ENCODE data around the gene BAIAP2.

BAIAP2 gene

DNA sequence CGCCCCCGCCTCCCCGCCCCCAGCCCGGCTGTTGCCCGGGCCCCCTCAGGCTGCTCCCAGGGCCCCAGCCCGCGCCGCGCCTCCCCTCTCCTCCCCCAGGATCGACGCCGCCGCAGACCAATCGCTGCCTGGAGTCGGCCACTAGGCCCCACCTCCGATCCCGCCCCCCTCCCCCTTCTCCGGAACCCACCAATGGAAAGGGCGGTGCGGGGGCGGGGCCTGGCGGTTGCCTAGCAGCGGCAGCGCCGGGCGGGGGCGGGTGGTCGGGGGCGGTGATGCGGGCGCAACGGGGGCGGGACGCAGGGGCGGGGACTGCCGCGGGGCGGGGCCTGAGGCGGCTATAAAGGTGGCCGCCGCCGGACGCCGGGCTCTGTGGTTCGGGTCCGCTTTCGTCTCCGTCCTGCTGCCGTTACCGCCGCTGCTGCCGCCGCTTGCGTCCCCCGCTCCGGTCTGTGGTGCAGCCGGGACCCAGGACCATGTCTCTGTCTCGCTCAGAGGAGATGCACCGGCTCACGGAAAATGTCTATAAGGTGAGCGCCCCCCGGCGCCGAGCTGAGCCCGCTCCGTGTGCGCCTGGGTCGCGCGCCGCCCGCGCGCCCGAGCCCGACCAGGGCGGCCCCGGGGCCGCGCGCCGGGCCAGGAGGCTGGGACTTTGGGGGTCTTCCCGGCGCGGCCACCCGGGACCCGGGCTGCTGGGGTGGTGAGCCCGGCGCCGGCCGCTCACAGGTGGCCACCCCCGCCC lies at the start of gene BAIAP2:
Gene BAIAP2, plus strand, starts transcription at position 373 of the 742 bp plus-strand sequence. Its CDS starts 104 bp downstream, at position 477.
- peak; percentile 98 to 99 for DNase-seq (ENCODE audit: low read depth in 2 of 2)

GRCh38 chr17:80986046-80986445 lies 48.9 kb upstream of the BAIAP2 start:
- DNase-seq (ENCODE audit: low read depth in 2 of 2): no peak

DNA sequence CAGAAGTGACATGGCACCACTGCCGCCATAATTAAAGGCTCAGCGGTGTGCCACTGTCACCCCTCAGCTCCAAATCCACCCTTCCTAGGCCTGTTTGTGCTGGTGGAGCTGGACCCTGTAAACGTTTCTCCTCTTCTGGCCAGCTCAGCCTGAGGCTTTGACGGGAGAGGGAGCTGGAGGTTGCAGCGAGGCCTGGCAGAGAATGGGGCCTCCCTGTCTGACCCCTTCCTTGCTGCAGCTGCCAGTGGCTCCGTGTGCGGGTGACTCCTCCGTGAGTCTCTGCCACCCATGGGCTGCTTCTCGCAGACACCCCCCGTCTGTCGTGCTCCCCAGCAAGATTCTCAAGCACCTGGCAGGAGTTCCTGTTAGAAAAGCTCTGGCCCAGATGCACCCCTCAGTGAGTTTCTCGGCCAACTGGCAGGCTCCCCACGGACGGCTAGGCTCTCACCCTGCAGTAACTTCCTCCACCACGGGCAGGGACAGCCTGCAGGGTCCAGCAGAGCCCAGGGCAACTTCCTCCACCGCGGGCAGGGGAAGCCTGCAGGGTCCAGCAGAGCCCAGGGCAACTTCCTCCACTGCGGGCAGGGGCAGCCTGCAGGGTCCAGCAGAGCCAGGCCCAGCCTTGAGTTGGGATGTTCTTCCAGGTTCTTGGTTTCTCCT lies 48.0 kb upstream of the BAIAP2 start:
- no peak for DNase-seq (ENCODE audit: low read depth in 2 of 2)

DNA sequence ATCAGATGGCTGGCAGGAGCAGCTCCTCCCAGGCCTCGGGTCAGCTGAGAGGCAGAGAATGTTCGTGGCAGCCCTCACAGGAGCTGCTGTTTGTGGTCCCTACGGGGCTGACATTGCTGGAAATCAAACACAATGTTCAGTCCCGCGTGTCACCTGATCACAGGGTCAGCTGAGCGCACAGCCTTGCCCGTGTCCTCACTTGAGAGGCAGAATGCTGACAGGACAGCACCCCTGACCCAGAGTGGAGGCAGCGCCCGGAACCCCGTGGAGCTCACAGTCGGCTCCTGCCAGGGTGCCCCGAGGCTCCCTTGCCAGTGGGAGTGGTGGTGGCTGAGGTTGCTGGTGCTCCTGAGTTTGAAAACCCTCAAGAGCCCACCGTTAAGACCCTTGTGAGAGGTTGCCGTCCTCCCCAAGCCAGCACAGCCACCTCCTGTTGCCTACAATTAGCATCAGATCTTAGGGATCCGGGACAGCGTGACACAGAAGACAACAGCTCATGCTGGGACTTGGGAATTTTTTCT lies 47.0 kb upstream of the BAIAP2 start:
- no peak for DNase-seq (ENCODE audit: low read depth in 2 of 2)

DNA sequence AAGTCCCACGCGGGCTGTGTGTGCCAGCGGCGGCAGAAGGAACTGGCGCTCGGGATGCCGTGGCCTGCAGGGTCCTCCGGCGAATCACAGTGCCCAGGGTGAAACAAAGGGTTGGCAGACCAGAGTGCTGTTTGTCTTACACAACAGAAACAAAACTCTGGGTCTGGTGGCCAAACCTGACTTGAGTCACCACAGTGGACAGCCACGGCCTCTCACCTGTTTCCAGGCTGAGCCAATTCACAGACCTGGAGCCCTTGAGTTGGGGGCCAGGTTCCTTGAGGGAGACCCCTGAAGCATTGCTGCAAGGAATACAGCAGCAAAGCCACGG lies 45.4 kb upstream of the BAIAP2 start:
- no peak for DNase-seq (ENCODE audit: low read depth in 2 of 2)

DNA sequence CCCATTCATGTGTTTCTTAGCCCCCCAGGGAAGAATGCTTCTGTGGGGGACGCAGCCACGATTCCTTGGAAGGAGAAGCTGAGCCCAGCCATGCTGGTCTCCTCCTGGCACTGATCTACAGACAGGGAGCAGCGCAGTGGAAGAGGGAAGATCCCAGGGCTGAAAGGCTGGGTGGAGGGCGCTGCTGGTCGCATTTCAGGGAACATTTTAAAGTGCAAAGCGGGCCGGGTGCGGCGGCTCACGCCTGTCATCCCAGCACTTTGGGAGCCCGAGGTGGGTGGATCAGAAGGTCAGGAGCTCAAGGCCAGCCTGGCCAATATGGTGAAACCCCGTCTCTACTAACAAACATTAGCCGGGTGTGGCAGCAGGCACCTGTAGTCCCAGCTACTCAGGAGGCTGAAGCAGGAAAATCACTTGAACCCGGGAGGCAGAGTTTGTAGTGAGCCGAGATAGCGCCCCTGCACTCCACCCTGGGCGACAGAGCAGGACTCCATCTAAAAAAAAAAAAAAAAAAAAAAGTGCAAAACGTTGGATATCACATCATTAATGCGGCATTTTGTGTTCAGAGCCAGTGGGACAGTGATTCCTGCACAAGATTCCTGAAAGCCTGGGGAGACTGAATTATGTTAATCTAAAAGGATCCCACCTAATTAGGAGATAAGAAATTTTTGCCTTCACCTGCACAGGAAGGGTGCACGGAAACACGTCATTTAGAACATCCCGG lies 43.9 kb upstream of the BAIAP2 start:
- DNase-seq (ENCODE audit: low read depth in 2 of 2): no peak

GRCh38 chr17:80991645-80992076 lies 43.3 kb upstream of the BAIAP2 start, which contains the start of gene CHMP6:
Gene CHMP6 (plus strand): TSS chr17:80991841. CDS start chr17:80991919, 78 bp downstream.
- peak; percentile 53 to 66 for DNase-seq (ENCODE audit: low read depth in 2 of 2)

DNA sequence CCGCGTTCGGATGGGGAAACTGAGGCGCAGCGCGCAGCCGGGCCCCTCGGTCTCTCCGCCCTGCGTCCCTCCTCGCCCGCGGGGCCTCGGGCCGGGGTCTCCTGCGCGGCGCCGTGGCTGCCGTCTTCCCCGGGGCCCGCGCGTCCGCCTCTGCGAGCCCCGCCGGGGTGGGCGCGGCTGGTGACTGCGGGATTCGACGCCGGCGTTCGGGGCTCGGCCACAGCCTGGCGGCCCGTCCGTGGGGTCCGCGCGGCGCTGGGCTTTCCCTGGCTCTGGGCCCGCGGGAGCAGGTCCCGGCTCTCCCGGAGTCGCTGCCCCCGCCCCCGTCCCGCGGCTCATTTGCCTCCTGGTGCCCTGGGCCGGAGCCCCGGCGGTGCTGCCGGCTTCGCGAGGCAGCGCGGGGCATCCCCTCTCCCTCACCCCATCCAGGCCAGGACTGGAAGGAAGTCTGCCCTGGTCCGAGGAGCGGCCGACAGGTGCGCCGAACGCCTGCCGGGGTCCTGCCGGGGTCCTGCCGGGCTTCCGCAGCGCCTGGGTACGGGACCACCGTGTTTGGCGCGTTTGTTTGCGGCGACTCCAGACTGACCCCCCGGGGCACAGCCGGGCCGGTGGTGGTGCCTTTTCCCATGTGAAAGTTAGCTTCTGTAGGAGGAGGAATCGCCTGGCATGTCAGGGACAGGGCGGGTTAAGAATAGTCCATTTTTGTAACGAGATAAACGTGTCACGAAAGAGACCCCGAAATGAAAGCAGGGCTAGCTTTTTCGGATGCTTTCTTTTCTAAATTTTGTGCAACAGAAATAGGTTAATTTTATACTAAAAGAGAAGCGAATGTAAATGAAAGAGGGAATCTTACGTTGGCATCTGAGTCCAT lies 42.6 kb upstream of the BAIAP2 start:
- DNase-seq (ENCODE audit: low read depth in 2 of 2): no peak

- DNase-seq (ENCODE audit: low read depth in 2 of 2): no peak
These were observed 41.9 kb upstream of the BAIAP2 start for GRCh38 chr17:80992948-80993624.

DNA sequence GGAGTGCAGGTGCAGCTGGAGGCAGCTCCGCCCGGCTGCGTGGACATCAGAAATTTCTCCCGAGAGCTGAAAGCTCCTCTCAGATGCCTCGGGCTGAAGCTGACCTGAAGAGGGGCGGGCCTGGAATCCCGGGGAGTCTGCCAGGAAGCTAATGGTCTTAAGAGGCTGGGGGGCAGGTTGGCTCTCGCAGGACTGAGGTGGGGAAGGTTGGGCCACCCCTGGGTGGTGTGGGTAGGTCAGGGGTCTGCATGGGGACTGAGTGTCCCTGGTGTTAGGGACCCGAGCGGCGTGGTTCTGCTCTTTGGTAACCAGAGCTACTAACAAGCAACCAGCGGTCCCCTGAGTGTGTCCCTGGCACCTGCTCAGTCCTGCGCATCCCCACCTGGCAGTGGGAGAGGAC lies 39.8 kb upstream of the BAIAP2 start:
- DNase-seq (ENCODE audit: low read depth in 2 of 2): no peak

- no peak for DNase-seq (ENCODE audit: low read depth in 2 of 2)
These were observed 38.3 kb upstream of the BAIAP2 start for GRCh38 chr17:80996422-80997305.

- DNase-seq (ENCODE audit: low read depth in 2 of 2): no peak
These were observed 37.4 kb upstream of the BAIAP2 start for GRCh38 chr17:80997424-80998117.

- DNase-seq (ENCODE audit: low read depth in 2 of 2): no peak
These were observed 36.7 kb upstream of the BAIAP2 start for GRCh38 chr17:80998118-80998747.

GRCh38 chr17:80998748-80999535 lies 36.0 kb upstream of the BAIAP2 start:
- DNase-seq (ENCODE audit: low read depth in 2 of 2): no peak

GRCh38 chr17:80999536-81000333 lies 35.2 kb upstream of the BAIAP2 start:
- DNase-seq (ENCODE audit: low read depth in 2 of 2): no peak

GRCh38 chr17:81000334-81000630 lies 34.7 kb upstream of the BAIAP2 start:
- DNase-seq (ENCODE audit: low read depth in 2 of 2): no peak

GRCh38 chr17:81000631-81001357 lies 34.2 kb upstream of the BAIAP2 start:
- no peak for DNase-seq (ENCODE audit: low read depth in 2 of 2)
